ENCODE measurements around the gene ATF6.

GRCh38 chr1:161948435-161948834 is 182.3 kb downstream of the ATF6 start:
- TF ChIP-seq CTCF (conservative IDR thresholded peaks at IDR 0.05) (no peak), ZFX (IDR thresholded peaks at IDR 0.05) (no peak)

All from C4-2B (cell line).